ENCODE measurements around the gene SH3PXD2A. TPM values are rescaled to one million over a fixed set of nuclear protein-coding genes. Genes with fewer than 3 reads are reported as not detected.

The SH3PXD2A gene
- total and polyA plus RNA-seq, 2 of the 4 experiments (the other 2 are of a cell fraction), result 6.3 to 23.0 TPM

DNA sequence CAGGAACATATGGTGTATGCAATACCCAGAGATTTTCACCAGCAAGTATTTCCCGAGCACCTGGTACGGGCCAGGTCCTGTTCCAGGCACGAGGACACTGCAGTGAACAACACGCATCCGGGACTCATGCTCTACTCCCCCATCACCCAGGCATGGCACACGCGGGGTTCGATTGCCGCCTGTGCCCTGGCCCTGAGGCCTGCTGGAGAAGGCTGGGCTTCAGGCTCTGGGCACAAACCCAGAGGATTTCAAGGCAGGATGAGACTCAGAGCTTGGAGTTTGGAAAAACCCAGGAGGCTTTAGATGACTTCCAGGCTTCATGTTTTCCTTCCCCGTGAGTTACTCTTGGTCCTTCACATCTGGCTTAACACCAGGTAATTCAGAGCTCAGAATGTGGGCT, 218.4 kb downstream of the SH3PXD2A start:
- BruUV-seq (replicated peaks), result no TSS peak
- H3K9ac ChIP-seq (ENCODE audit: low read depth, low read length), result no peak overlapping the region
- no peaks in the 10 kb centered on the region for H3K27me3 ChIP-seq (ENCODE audit: control insufficient read depth, insufficient read depth, low read length)
- dilution Hi-C loops (cut with HindIII; ENCODE audit: low sequenced_read_pairs, unreplicated experiment) (no loop called here), intact Hi-C loops (cut with micrococcal nuclease) (no loop called here), in situ Hi-C loops (cut with MboI; ENCODE audit: low sequenced_read_pairs) (no loop called here)
- H2BK15ac ChIP-seq (ENCODE audit: low read depth, low read length), result no peak overlapping the region
- peaks cover 55 to 85% of the 10 kb centered on the region in 2 experiments for H3K79me1 ChIP-seq (ENCODE audit: low read depth in 1 of 2, low read length in 2 of 2)
- H3K14ac ChIP-seq (replicated peaks; ENCODE audit: low read depth, low read length), result 0 out of 2 replicates have a peak overlapping the region, but pooled peaks have one; percentile 23
- WGBS, 2 experiments (ENCODE audit: extremely low coverage in 2 of 2, insufficient read length in 1 of 2), result 100% methylated on average over 1 of the region's 10 CpGs; no CpG with 5 or more reads in 1 of the 2 experiments
- DNase-seq, result peak; percentile 43
- peaks cover 30% of the 10 kb centered on the region for H3K36me3 ChIP-seq (ENCODE audit: control insufficient read depth, insufficient read depth, low read length)
- ChIA-PET CTCF (interaction anchor here (1.0 kb wide), 1 partner anchor 49 kb away, joined by 3 read pairs; no protein-coding TSS in a partner anchor), POLR2A (ENCODE audit: unreplicated experiment) (interaction anchor here (0.6 to 0.7 kb wide), 2 partner anchors 25 to 41 kb away, joined by 3 to 4 read pairs; no protein-coding TSS in a partner anchor)
- no peak overlapping the region for H3K23ac ChIP-seq (ENCODE audit: low read depth, low read length)
- peak overlapping the region; percentile 49 for H2BK5ac ChIP-seq (ENCODE audit: low read depth, low read length, poor library complexity, severe bottlenecking)
- H2AFZ ChIP-seq (replicated peaks; ENCODE audit: low read length, poor library complexity), result peak overlapping the region; percentile 25
- peak overlapping the region in 1 of 2 experiments; percentile 71; a peak in 2 of 4 replicates for H4K8ac ChIP-seq (ENCODE audit: low read depth in 2 of 2, low read length in 2 of 2)
- no peak overlapping the region for H2BK120ac ChIP-seq (ENCODE audit: low read depth, low read length)
- H4K20me1 ChIP-seq (ENCODE audit: insufficient read depth, low read length), result peaks cover 68% of the 10 kb centered on the region
- no peak overlapping the region for H3K4me3 ChIP-seq (ENCODE audit: insufficient read depth, low read depth, low read length)
- H3K9me1 ChIP-seq (ENCODE audit: insufficient read depth, low read length), result peaks cover 55% of the 10 kb centered on the region
- no peak overlapping the region for H4K5ac ChIP-seq (ENCODE audit: low read depth, low read length)
- H3K4ac ChIP-seq (ENCODE audit: low read depth, low read length), result peak overlapping the region; percentile 51; the same call in 1 of the 2 replicates
- 0 out of 2 replicates have a peak overlapping the region, but pooled peaks have one; percentile 35 for H2BK20ac ChIP-seq (ENCODE audit: low read depth, low read length)
- H2AK5ac ChIP-seq (ENCODE audit: low read depth, low read length), result peak overlapping the region; percentile 90
- TF ChIP-seq CEBPB (IDR thresholded peaks at IDR 0.05; ENCODE audit: low read depth, low read length) (no peak), BHLHE40 (IDR thresholded peaks at IDR 0.05; ENCODE audit: low read depth, low read length) (no peak), CHD1 (IDR thresholded peaks at IDR 0.05; ENCODE audit: low read depth, low read length) (no peak), RAD21 (IDR thresholded peaks at IDR 0.05; ENCODE audit: low read length) (no peak), NFE2L2 (IDR thresholded peaks at IDR 0.05; ENCODE audit: low read depth, low read length) (no peak), MAFK (IDR thresholded peaks at IDR 0.05; ENCODE audit: low read depth, low read length) (no peak), RCOR1 (IDR thresholded peaks at IDR 0.05; ENCODE audit: insufficient replicate concordance, low read length) (no peak), SMC3 (IDR thresholded peaks at IDR 0.05; ENCODE audit: low read depth, low read length) (no peak)
- TF ChIP-seq, protein P1, sequence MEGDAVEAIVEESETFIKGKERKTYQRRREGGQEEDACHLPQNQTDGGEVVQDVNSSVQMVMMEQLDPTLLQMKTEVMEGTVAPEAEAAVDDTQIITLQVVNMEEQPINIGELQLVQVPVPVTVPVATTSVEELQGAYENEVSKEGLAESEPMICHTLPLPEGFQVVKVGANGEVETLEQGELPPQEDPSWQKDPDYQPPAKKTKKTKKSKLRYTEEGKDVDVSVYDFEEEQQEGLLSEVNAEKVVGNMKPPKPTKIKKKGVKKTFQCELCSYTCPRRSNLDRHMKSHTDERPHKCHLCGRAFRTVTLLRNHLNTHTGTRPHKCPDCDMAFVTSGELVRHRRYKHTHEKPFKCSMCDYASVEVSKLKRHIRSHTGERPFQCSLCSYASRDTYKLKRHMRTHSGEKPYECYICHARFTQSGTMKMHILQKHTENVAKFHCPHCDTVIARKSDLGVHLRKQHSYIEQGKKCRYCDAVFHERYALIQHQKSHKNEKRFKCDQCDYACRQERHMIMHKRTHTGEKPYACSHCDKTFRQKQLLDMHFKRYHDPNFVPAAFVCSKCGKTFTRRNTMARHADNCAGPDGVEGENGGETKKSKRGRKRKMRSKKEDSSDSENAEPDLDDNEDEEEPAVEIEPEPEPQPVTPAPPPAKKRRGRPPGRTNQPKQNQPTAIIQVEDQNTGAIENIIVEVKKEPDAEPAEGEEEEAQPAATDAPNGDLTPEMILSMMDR (conservative IDR thresholded peaks at IDR 0.05; ENCODE audit: low read depth, low read length), result no peak
- TF ChIP-seq, protein P2, sequence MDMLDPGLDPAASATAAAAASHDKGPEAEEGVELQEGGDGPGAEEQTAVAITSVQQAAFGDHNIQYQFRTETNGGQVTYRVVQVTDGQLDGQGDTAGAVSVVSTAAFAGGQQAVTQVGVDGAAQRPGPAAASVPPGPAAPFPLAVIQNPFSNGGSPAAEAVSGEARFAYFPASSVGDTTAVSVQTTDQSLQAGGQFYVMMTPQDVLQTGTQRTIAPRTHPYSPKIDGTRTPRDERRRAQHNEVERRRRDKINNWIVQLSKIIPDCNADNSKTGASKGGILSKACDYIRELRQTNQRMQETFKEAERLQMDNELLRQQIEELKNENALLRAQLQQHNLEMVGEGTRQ (IDR thresholded peaks at IDR 0.05; ENCODE audit: low read depth, low read length), result no peak
- no peak overlapping the region for H3K18ac ChIP-seq (ENCODE audit: low read depth, low read length)
- peak overlapping the region; percentile 81 for H2AK9ac ChIP-seq (replicated peaks; ENCODE audit: low read depth, low read length, poor library complexity)
- H4K91ac ChIP-seq (ENCODE audit: insufficient read depth, low read depth, low read length), result no peak overlapping the region
- no peak overlapping the region for H3K56ac ChIP-seq (ENCODE audit: extremely low read depth, insufficient read depth, low read length)
- H3K4me1 ChIP-seq (ENCODE audit: control insufficient read depth, insufficient read depth, low read length), result peaks cover 23% of the 10 kb centered on the region
- peak; percentile 22 for ATAC-seq (ENCODE audit: low read depth)
- no peaks in the 10 kb centered on the region for H3K9me3 ChIP-seq (ENCODE audit: control insufficient read depth, insufficient read depth, low read length)
- H3K4me2 ChIP-seq (ENCODE audit: low read depth, low read length), result no peak overlapping the region
- no peak overlapping the region for H3K27ac ChIP-seq (ENCODE audit: insufficient read depth, low read length)
